GM12873 (cell line): ENCODE measurements around the gene RPS6KA4.
A peak's percentile ranks its signal among the peaks of the same experiment; 100 is the strongest.

Source experiments
- TF ChIP-seq, protein P1 (sequence below): IDR thresholded peaks from 2 replicates; pipeline ENCODE4 v1.5.1; 2012; ENCODE audit warnings: low read depth, mild to moderate bottlenecking, moderate library complexity, low read length, control low read depth; ENCODE audit not compliant: insufficient read depth; ENCODE audit errors: missing control alignments

The RPS6KA4 gene

DNA sequence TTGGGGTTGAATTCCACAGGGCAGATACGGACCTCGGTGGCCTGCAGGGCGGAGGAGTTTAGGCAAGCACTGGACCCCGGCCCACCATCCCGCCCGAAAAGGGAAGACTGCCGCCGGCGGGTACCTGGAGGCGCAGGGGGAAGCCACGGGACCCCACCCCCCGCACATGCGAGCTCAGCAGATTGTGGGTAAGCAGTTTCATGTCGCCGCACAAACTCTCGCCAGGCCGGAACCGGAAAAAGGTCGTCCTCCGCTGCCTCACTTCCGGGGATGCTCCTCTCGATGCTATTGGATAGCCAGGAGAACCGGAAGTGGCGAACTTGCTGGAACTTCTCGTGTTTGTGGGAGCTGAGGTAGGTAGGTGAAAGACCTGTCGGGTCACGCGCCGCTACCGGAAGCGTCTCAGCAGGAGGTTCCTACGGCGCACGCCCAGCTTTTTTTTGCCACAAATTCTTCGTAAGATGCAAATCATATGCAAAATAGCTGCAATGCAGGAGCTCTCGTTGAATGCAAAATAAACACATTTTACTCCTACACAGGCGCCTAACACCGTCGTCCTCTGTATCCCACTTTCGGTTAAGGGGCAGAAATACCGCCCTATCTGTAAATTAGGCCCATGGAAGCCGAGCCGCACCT is 41.5 kb upstream of the RPS6KA4 start, which contains the start of gene TRMT112:
TRMT112 (minus strand) TSS at position 235 of the 636 bp plus-strand sequence; CDS start at position 202, 33 bp downstream.
- TF ChIP-seq, protein P1, sequence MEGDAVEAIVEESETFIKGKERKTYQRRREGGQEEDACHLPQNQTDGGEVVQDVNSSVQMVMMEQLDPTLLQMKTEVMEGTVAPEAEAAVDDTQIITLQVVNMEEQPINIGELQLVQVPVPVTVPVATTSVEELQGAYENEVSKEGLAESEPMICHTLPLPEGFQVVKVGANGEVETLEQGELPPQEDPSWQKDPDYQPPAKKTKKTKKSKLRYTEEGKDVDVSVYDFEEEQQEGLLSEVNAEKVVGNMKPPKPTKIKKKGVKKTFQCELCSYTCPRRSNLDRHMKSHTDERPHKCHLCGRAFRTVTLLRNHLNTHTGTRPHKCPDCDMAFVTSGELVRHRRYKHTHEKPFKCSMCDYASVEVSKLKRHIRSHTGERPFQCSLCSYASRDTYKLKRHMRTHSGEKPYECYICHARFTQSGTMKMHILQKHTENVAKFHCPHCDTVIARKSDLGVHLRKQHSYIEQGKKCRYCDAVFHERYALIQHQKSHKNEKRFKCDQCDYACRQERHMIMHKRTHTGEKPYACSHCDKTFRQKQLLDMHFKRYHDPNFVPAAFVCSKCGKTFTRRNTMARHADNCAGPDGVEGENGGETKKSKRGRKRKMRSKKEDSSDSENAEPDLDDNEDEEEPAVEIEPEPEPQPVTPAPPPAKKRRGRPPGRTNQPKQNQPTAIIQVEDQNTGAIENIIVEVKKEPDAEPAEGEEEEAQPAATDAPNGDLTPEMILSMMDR = no peak

DNA sequence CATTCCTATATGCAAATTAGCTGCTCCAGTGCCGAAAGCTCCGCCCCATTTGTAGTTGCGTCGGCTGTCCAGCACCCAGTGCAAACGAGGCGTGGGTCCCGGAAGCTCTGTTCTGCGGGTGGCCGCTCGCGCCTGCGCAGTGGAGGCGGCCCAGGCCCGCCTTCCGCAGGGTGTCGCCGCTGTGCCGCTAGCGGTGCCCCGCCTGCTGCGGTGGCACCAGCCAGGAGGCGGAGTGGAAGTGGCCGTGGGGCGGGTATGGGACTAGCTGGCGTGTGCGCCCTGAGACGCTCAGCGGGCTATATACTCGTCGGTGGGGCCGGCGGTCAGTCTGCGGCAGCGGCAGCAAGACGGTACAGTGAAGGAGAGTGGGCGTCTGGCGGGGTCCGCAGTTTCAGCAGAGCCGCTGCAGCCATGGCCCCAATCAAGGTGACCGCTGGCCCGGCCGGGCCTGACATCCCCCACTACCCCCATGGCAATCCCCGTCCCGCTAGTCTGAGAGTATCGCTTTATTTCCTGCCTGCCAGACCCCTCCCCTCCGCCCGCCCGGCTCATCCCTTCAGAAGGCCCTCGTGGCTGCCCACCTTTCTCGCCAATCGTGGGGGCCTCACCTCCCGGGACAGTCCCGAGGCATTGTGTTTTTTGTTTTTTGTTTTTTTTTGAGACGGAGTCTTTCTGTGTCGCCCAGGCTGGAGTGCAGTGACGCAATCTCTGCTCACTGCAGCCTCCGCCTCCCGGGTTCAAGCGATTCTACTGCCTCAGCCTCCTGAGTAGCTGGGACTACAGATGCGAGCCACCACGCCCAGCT is 40.8 kb upstream of the RPS6KA4 start, which contains the start of gene PRDX5:
PRDX5 (plus strand) TSS at position 161 of the 805 bp plus-strand sequence; CDS start at position 256, 95 bp downstream.
- TF ChIP-seq, protein P1 = peak; percentile 46

DNA sequence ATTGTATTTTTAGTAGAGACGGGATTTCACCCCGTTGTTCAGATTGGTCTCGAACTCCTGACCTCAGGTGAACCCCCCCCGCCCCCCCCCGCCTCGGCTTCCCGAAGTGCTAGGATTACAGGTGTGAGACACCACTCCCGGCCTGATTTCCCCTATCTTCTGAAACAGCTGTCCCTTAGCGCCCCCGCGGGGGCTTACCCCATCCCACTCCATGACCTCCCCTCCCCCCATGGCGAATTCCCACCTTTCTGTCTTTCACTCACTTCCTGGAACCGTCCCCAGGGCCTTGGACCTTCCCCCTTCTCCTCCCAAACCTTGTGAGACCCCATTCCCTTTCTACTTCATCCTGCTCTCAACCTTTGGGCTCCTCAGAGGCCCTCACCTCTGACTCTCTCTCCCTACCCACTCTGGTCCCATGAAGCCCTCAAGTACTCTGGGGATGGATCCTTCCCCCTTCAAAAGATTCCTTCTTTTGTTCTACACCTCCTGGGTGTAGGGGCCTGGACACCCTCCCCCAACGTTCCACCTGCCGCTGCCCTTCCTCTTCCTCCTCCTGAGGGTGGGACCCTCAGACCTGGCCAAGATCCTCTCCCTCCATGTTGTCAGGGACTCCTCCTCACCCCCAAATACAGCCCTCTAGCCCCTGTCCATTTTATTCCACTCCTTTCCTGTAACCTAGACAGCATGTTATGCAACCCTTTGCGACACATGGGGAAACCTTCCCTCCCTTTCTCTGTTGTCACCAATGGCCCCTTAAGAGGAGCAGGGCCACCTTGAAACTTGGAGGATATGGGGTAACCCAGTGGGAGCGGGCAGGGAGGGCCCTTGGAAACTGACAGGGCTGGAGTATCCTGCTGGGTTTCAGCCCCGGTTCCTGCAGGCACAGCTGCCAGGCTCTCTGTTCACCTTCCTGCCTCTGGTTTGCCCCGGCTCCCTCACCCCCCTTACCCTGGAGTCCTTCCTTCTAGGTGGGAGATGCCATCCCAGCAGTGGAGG is 39.9 kb upstream of the RPS6KA4 start:
- TF ChIP-seq, protein P1 = no peak

DNA sequence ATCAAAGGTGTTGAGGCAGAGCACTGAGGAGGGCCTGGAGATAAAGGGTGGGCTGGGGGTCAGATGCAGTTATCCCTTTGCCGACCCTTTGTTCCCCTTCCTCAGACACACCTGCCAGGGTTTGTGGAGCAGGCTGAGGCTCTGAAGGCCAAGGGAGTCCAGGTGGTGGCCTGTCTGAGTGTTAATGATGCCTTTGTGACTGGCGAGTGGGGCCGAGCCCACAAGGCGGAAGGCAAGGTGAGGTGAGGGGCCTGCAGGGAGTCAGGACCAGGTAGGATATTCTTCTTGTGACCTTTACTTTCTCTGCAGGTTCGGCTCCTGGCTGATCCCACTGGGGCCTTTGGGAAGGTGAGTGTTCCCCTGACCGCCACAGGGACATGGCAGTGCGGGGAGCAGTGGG is 38.4 kb upstream of the RPS6KA4 start:
- TF ChIP-seq, protein P1 = no peak

DNA sequence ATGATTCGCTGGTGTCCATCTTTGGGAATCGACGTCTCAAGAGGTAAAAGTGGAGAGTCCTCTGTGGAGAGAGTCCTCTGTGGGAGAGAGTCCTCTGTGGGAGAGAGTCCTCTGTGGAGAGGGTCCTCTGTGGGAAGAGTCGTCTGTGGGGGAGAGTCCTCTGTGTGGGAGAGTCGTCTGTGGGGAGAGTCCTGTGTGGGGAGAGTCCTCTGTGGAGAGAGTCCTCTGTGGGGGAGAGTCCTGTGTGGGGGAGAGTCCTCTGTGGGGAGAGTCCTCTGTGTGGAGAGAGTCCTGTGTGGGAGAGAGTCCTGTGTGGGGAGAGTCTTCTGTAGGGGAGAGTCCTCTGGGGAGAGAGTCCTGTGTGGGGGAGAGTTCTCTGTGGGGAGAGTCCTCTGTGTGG is 37.9 kb upstream of the RPS6KA4 start:
- TF ChIP-seq, protein P1 = no peak

DNA sequence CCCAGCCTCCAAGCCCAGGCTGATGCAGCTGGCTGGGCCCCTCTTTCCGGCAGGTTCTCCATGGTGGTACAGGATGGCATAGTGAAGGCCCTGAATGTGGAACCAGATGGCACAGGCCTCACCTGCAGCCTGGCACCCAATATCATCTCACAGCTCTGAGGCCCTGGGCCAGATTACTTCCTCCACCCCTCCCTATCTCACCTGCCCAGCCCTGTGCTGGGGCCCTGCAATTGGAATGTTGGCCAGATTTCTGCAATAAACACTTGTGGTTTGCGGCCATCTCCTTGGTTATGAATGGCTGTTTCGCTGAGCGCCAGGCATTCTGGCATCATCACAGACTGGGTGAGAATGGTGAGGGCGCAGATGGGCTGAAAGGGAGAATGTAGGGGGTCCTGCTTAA is 37.4 kb upstream of the RPS6KA4 start:
- TF ChIP-seq, protein P1 = no peak
